Ammon's horn (tissue), 1 donor: ENCODE results near the gene GALNT10.
"Not testable (repeated sequence)": the region's sequence is repeated elsewhere in the genome, so short reads cannot be mapped to it uniquely, and the experiment has no call there.

Experiments
- DNase-seq: peaks from one replicate; pipeline ENCODE4 v3.0.0-alpha.2; 2016; ENCODE audit warnings: low spot score

GALNT10 gene, protein sequence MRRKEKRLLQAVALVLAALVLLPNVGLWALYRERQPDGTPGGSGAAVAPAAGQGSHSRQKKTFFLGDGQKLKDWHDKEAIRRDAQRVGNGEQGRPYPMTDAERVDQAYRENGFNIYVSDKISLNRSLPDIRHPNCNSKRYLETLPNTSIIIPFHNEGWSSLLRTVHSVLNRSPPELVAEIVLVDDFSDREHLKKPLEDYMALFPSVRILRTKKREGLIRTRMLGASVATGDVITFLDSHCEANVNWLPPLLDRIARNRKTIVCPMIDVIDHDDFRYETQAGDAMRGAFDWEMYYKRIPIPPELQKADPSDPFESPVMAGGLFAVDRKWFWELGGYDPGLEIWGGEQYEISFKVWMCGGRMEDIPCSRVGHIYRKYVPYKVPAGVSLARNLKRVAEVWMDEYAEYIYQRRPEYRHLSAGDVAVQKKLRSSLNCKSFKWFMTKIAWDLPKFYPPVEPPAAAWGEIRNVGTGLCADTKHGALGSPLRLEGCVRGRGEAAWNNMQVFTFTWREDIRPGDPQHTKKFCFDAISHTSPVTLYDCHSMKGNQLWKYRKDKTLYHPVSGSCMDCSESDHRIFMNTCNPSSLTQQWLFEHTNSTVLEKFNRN

GRCh38 chr5:154190595-154191304, at the start of gene GALNT10:
GALNT10 (plus strand) TSS chr5:154190733; CDS start chr5:154190867, 134 bp downstream.
- DNase-seq, result peak; percentile 74

- no peak for DNase-seq
These were observed 48.8 kb upstream of the GALNT10 start for GRCh38 chr5:154141745-154142221.

GRCh38 chr5:154143211-154143641, 47.3 kb upstream of the GALNT10 start:
- peak; percentile 14 for DNase-seq

DNA sequence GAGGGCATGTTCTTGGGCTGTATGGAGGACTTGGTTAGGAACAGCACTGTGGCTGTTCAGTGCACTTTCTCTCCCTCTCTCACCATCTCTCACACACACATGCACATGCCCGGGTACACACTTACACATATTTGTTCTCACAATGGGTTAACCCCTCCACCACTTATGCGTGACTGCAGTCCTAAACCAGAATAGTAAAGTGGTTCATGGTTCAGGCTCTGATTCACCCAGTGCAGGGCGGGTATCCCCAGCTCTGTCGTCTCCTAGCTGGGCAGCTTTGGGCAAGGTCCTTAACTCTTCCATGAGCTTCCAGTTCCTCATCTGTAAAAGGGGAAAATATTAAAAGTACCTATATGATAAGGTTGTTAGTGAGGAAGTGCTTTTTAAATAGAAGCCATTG, 45.3 kb upstream of the GALNT10 start:
- DNase-seq, result no peak

DNA sequence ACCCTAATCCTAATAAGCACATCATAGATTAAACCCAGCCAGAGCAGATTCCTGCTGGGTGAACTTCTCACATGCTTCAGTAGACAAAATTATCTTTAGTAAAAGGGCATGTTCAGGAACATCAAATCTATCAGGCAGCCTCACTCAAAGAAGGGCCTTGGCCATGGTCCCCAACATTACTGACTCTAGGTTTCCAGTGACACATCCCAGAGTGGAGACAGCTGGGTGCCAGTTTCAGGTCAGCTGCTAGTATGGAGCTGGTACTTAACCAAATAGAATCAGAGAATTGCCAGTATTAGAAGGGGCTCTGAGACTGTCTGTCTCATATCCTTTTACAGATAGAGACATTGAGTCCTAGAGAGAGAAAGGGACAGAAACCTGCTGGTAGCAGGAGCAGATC, 44.1 kb upstream of the GALNT10 start:
- no peak for DNase-seq

- DNase-seq, result no peak
These were observed 42.9 kb upstream of the GALNT10 start for GRCh38 chr5:154147666-154148065.

GRCh38 chr5:154150471-154150870, 40.1 kb upstream of the GALNT10 start:
- not testable (repeated sequence) for DNase-seq

- DNase-seq, result no peak
These were observed 32.8 kb upstream of the GALNT10 start for GRCh38 chr5:154157483-154158378.

DNA sequence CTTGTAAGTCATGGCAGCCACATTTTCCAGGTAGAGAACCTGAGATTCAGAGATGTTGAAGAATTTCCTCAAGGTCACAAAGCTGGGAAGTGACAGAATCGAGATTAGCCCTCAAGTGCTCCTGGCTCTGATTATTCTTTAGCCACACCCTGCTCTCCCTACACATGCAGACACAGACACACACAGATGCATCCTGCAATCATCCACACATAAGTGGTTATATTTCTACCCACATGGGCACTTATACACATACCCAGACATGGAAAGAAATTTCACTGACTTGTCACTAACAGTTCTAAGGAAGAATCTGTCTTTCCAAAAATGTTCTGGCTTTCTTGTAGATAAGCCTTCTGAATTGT, 32.2 kb upstream of the GALNT10 start:
- DNase-seq, result no peak

- DNase-seq, result no peak
These were observed 31.2 kb upstream of the GALNT10 start for GRCh38 chr5:154159343-154159742.

GRCh38 chr5:154162539-154163151, 27.9 kb upstream of the GALNT10 start:
- DNase-seq, result no peak

- DNase-seq, result no peak
These were observed 26.9 kb upstream of the GALNT10 start for GRCh38 chr5:154163327-154164248.

DNA sequence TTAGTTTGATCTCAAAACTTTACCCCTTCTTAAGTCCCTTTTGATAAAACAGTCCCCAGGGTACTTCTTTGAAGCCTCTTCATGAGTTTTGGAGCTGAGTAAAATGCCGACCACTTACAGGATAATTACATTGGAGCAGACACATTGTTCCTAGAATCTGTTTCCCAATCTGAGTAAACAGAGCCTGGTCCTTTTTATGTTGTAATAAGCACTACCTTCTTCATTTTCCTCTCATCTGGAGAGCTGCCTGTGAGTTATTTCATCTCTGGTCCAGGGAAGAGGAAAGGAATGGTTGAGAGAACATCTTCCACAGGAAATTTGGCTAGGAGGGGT, 26.3 kb upstream of the GALNT10 start:
- no peak for DNase-seq

GRCh38 chr5:154165886-154166285, 24.6 kb upstream of the GALNT10 start:
- DNase-seq, result no peak

- no peak for DNase-seq
These were observed 23.4 kb upstream of the GALNT10 start for GRCh38 chr5:154166901-154167791.

GRCh38 chr5:154168395-154168794, 22.1 kb upstream of the GALNT10 start:
- no peak for DNase-seq

DNA sequence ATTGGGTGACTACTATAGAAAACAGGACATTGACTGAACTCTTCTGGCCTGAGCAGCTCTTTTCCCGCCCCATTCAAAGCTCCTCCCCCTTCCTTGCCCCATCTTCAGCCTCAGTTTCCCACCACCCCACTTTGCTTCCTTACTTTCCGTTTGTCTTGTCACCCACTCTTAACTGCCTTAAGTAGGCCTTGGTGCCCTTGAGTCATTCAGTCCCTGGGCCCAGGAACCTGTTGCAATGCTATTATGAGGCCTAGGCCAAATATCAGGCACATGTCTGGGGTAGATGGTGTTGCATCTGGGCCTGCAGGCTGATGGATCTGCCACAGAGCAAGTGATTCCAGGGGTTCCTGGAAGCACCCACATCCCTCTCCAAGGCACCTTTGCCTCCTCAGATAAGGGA, 17.7 kb upstream of the GALNT10 start:
- no peak for DNase-seq

GRCh38 chr5:154174091-154174490, 16.4 kb upstream of the GALNT10 start:
- no peak for DNase-seq

GRCh38 chr5:154176181-154176580, 14.4 kb upstream of the GALNT10 start:
- no peak for DNase-seq
